K562 (cell line): ENCODE data around the gene ARHGAP42. TPM values are rescaled to one million over a fixed set of nuclear protein-coding genes. Genes with fewer than 3 reads are reported as not detected.
A peak's percentile ranks its signal among the peaks of the same experiment; 100 is the strongest.

Experiments
- ATAC-seq: fragments of 200-7000 bp; cut with Tn5 transposase; 3 replicates; pipeline ENCODE4 v1.9.1; 2020; ENCODE audit warnings: moderate library complexity
- BruUV-seq: library from RNA; stranded (reverse); fragments of 400-500 nt; replicated peaks from 2 replicates; lab custom pipeline; 2021; lab: Mats Ljungman, UMichigan
- CTCF ChIA-PET: fragments of 300-600 bp; formaldehyde crosslinking; extraction: SDS; loops from one replicate; lab custom pipeline; 2021; ENCODE audit warnings: low intra/inter-chr PET ratio; lab: Yijun Ruan, JAX
- POLR2A ChIA-PET: fragments of 300-600, 350-650 bp; sonication (Branson Sonifier 250); formaldehyde crosslinking; extraction: SDS; loops from one replicate; lab custom pipeline; 2021; ENCODE audit warnings: antibody characterized with exemption, inconsistent platforms; lab: Yijun Ruan, JAX
- DNase-seq, 4 experiments: peaks; one replicate each; pipeline versions ENCODE4 v3.0.0 to v3.0.0-alpha.2; 2011 to 2018; ENCODE audit warnings: low spot score in 3 of 4, mixed read lengths in 3 of 4; ENCODE audit errors: extremely low read depth in 1 of 4
- FAIRE-seq: peaks from 2 replicates; lab custom pipeline; 2011; peaks lifted over from hg19 to GRCh38; lab: Jason Lieb, UNC
- H2AFZ ChIP-seq: 2 replicates; pipeline ENCODE4 v1.6.0; 2011; ENCODE audit warnings: low read depth, low read length, control low read depth, inconsistent platforms
- H3K27ac ChIP-seq: fragments of 200-600 bp; 3 replicates; pipeline ENCODE4 v1.8.0; 2011; ENCODE audit warnings: low read depth, mild to moderate bottlenecking, control low read depth, inconsistent platforms, low read length, moderate library complexity, mixed read lengths; ENCODE audit errors: extremely low read depth
- H3K27me3 ChIP-seq, 2 experiments: fragments of 300-600 bp in 1 of 2; 2 replicates in 1 of 2; 3 replicates in 1 of 2; pipeline versions ENCODE4 v1.6.0 to v1.8.0; 2011; ENCODE audit warnings: inconsistent platforms in 2 of 2, low read length in 2 of 2, mild to moderate bottlenecking in 1 of 2, mixed read lengths in 1 of 2, moderate library complexity in 1 of 2; ENCODE audit not compliant: control insufficient read depth in 2 of 2, insufficient read depth in 2 of 2
- H3K36me3 ChIP-seq: fragments of 300-600 bp; 3 replicates; pipeline ENCODE4 v1.8.0; 2011; ENCODE audit warnings: mild to moderate bottlenecking, low read length, inconsistent platforms; ENCODE audit not compliant: control insufficient read depth, insufficient read depth
- H3K4me1 ChIP-seq, 2 experiments: fragments of 200-600 bp in 1 of 2; replicated peaks in 1 of 2; 2 replicates in 1 of 2; 3 replicates in 1 of 2; pipeline versions ENCODE4 v1.5.1 to v1.8.0; 2011; ENCODE audit warnings: inconsistent platforms in 2 of 2, low read length in 2 of 2, mild to moderate bottlenecking in 1 of 2, mixed read lengths in 1 of 2, moderate library complexity in 1 of 2; ENCODE audit not compliant: control insufficient read depth in 2 of 2, insufficient read depth in 2 of 2
- H3K4me2 ChIP-seq: 2 replicates; pipeline ENCODE4 v1.6.1; 2011; ENCODE audit warnings: low read length, control low read depth, inconsistent platforms, mixed read lengths; ENCODE audit not compliant: insufficient read depth
- H3K4me3 ChIP-seq: fragments of 200-600 bp; sonication (generic), shearing (Covaris generic); 2 replicates; pipeline ENCODE4 v1.5.1; 2016; ENCODE audit warnings: control low read depth, inconsistent platforms
- H3K79me2 ChIP-seq: fragments of 200-600 bp; 3 replicates; pipeline ENCODE4 v1.8.0; 2011; ENCODE audit warnings: low read length, inconsistent platforms; ENCODE audit not compliant: control insufficient read depth, insufficient read depth
- H3K9ac ChIP-seq, 2 experiments: 2 replicates each; pipeline versions ENCODE4 v1.6.0 to v1.6.1; 2011; ENCODE audit warnings: low read depth in 2 of 2, low read length in 2 of 2, control low read depth in 1 of 2, inconsistent platforms in 1 of 2, mild to moderate bottlenecking in 1 of 2, mixed read lengths in 1 of 2; ENCODE audit not compliant: insufficient read depth in 1 of 2
- H3K9me1 ChIP-seq: one replicate; pipeline ENCODE4 v1.6.0; 2011; ENCODE audit warnings: inconsistent platforms, mild to moderate bottlenecking, low read length, moderate library complexity; ENCODE audit not compliant: control insufficient read depth, insufficient read depth
- H3K9me3 ChIP-seq: replicated peaks from 2 replicates; pipeline ENCODE4 v1.5.1; 2011; ENCODE audit warnings: low read depth, low read length, inconsistent platforms; ENCODE audit not compliant: control insufficient read depth, insufficient read depth
- H4K20me1 ChIP-seq: replicated peaks from 2 replicates; pipeline ENCODE4 v1.6.1; 2011; ENCODE audit warnings: low read length, inconsistent platforms, mixed read lengths; ENCODE audit not compliant: control insufficient read depth, insufficient read depth
- CREBBP ChIP-seq: IDR thresholded peaks from one replicate; pipeline ENCODE4 v1.6.1; 2012; ENCODE audit warnings: low read depth, mild to moderate bottlenecking, control low read depth, inconsistent platforms, low read length
- PHF20 ChIP-seq: fragments of 450-650 bp; IDR thresholded peaks from 2 replicates; pipeline ENCODE4 v1.6.1; 2018; ENCODE audit not compliant: partially characterized antibody
- RAD21 ChIP-seq, 2 experiments: fragments of 250-450 bp in 1 of 2; fragments of 450-650 bp in 1 of 2; sonication (Bioruptor Pico) in 1 of 2; formaldehyde crosslinking in 1 of 2; IDR thresholded peaks in 1 of 2; conservative IDR thresholded peaks in 1 of 2; 2 replicates each; pipeline versions ENCODE4 v1.4.0 to v1.8.0; 2020 to 2022; ENCODE audit warnings: mild to moderate bottlenecking in 2 of 2, moderate library complexity in 1 of 2
- WGBS: fragments of 100-300 bp; shearing (Covaris generic); methylation state at CpG from one replicate; pipeline ENCODE4 v1.1.6; 2016; ENCODE audit warnings: low coverage, mixed read lengths; ENCODE audit not compliant: insufficient coverage; ENCODE audit errors: missing lambda C conversion rate; 5-methylcytosine and 5-hydroxymethylcytosine counted together
- in situ Hi-C: fragments of 300-500 bp; cut with MboI; formaldehyde crosslinking; loops from 4 replicates; pipeline ENCODE4 v1.15.0; 2018; ENCODE audit warnings: inconsistent platforms, mixed read lengths
- intact Hi-C: fragments of 100-400 bp; cut with micrococcal nuclease; formaldehyde crosslinking; loops from 2 replicates; pipeline ENCODE4 v1.14.2; 2022
- polyA plus RNA-seq, 8 experiments: library from polyadenylated mRNA; depleted of rRNA in 4 of 8; stranded (reverse) in 5 of 8; unstranded in 3 of 8; fragments of >200 nt; fragmentation: Nextera tagmentation in 2 of 8; fragmentation: Illumina TruSeq in 1 of 8; extraction: Ambion mirVana in 2 of 8; extraction: Trizol in 1 of 8; gene quantifications; 2 replicates each; pipeline versions ENCODE4 v1.2.1 to v1.2.3, GENCODE V29; 2011 to 2014; ENCODE audit warnings: inconsistent platforms in 1 of 8, missing spikeins in 1 of 8
- total RNA-seq, 7 experiments: library from RNA; depleted of rRNA in 6 of 7; stranded (reverse); fragments of >200 nt in 6 of 7; fragmentation: Illumina TruSeq in 2 of 7; extraction: Trizol in 2 of 7; gene quantifications; 2 replicates each; pipeline versions ENCODE4 v1.2.1 to v1.2.3, GENCODE V29; 2011 to 2021; ENCODE audit warnings: low replicate concordance in 1 of 7
- TF ChIP-seq, protein P1 (sequence below), 2 experiments: fragments of 450-650 bp; formaldehyde crosslinking in 1 of 2; IDR thresholded peaks; 2 replicates each; pipeline versions ENCODE4 v1.4.0 to v1.6.1; 2014 to 2020; ENCODE audit warnings: mild to moderate bottlenecking in 2 of 2, borderline replicate concordance in 1 of 2, low read depth in 1 of 2
- TF ChIP-seq, protein P2 (sequence below), 3 experiments: IDR thresholded peaks in 2 of 3; conservative IDR thresholded peaks in 1 of 3; 2 replicates each; pipeline ENCODE4 v1.5.1; 2011 to 2012; ENCODE audit warnings: low read length in 3 of 3, mild to moderate bottlenecking in 3 of 3, control low read depth in 2 of 3, improper control_type of control experiment in 1 of 3, inconsistent platforms in 1 of 3, low read depth in 1 of 3, mixed read lengths in 1 of 3, moderate library complexity in 1 of 3; ENCODE audit not compliant: insufficient read depth in 2 of 3

The ARHGAP42 gene
- total and polyA plus RNA-seq, 9 of the 15 experiments (the other 6 are each of a cell fraction or from before 2014, with no cell fraction given): 0.95 to 6.1 (median 2.4) TPM

DNA sequence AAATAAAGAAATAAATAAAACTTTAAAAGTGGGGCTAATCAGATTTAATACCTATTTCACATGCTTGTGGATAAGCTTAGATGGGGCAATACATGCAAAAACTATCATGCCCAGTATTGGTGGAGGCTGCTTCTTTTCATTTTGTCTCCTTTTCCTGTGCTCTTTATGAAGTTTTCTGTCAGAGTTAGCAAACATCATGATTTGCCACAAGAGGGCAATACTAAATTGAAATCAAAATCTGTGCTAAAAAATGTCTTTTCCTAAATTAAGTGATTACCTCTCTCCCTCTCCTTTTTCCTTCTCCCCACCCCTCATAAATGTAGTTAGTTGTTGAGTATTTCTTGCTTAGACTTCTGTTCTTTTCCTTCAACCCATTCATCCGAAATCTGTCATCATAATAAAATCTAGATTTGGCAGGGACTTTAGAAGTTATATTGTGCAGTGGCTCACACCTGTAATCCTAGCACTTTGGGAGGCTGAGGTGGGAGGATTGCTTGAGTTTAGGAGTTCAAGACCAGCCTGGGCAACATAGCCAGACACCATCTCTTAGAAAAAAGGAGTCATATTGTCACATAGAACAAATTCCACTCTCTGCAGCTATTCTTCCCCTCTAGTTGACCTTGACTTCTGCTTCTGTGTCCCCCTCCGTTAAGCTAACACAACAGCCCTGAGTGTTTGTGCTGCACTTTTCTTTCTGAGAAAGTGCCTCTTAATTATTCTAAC lies 4.7 kb upstream of the ARHGAP42 start:
- Histone ChIP-seq H3K4me2 (no peak overlapping the region), H3K36me3 (no peaks in the 10 kb centered on the region), H3K27ac (no peak overlapping the region), H3K9me3 (no peaks in the 10 kb centered on the region), H3K79me2 (no peaks in the 10 kb centered on the region), H2AFZ (no peak overlapping the region), H4K20me1 (no peaks in the 10 kb centered on the region), H3K9me1 (no peaks in the 10 kb centered on the region), H3K9ac (no peak overlapping the region), H3K4me1 (peaks cover 2 to 10% of the 10 kb centered on the region in 2 experiments; a peak in 4 of 5 replicates), H3K4me3 (no peak overlapping the region), H3K27me3 (no peaks in the 10 kb centered on the region)
- BruUV-seq: no TSS peak
- DNase-seq (no peak), FAIRE-seq (peak; percentile 77), ATAC-seq (no peak)
- TF ChIP-seq, protein P1, sequence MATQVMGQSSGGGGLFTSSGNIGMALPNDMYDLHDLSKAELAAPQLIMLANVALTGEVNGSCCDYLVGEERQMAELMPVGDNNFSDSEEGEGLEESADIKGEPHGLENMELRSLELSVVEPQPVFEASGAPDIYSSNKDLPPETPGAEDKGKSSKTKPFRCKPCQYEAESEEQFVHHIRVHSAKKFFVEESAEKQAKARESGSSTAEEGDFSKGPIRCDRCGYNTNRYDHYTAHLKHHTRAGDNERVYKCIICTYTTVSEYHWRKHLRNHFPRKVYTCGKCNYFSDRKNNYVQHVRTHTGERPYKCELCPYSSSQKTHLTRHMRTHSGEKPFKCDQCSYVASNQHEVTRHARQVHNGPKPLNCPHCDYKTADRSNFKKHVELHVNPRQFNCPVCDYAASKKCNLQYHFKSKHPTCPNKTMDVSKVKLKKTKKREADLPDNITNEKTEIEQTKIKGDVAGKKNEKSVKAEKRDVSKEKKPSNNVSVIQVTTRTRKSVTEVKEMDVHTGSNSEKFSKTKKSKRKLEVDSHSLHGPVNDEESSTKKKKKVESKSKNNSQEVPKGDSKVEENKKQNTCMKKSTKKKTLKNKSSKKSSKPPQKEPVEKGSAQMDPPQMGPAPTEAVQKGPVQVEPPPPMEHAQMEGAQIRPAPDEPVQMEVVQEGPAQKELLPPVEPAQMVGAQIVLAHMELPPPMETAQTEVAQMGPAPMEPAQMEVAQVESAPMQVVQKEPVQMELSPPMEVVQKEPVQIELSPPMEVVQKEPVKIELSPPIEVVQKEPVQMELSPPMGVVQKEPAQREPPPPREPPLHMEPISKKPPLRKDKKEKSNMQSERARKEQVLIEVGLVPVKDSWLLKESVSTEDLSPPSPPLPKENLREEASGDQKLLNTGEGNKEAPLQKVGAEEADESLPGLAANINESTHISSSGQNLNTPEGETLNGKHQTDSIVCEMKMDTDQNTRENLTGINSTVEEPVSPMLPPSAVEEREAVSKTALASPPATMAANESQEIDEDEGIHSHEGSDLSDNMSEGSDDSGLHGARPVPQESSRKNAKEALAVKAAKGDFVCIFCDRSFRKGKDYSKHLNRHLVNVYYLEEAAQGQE (IDR thresholded peaks at IDR 0.05; ENCODE audit: borderline replicate concordance): peak; percentile 18; the same call in 1 of the 2 replicates
- TF ChIP-seq, protein P1 (CRISPR knock-in tag; IDR thresholded peaks at IDR 0.05; ENCODE audit: low read depth): no peak
- TF ChIP-seq CREBBP (no peak), RAD21 (CRISPR knock-in tag; conservative IDR thresholded peaks at IDR 0.05 in 1 of 2, IDR thresholded peaks at IDR 0.05 in 1 of 2) (peak; percentile 30 to 55), PHF20 (no peak)
- TF ChIP-seq, protein P2, sequence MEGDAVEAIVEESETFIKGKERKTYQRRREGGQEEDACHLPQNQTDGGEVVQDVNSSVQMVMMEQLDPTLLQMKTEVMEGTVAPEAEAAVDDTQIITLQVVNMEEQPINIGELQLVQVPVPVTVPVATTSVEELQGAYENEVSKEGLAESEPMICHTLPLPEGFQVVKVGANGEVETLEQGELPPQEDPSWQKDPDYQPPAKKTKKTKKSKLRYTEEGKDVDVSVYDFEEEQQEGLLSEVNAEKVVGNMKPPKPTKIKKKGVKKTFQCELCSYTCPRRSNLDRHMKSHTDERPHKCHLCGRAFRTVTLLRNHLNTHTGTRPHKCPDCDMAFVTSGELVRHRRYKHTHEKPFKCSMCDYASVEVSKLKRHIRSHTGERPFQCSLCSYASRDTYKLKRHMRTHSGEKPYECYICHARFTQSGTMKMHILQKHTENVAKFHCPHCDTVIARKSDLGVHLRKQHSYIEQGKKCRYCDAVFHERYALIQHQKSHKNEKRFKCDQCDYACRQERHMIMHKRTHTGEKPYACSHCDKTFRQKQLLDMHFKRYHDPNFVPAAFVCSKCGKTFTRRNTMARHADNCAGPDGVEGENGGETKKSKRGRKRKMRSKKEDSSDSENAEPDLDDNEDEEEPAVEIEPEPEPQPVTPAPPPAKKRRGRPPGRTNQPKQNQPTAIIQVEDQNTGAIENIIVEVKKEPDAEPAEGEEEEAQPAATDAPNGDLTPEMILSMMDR (IDR thresholded peaks at IDR 0.05 in 2 of 3, conservative IDR thresholded peaks at IDR 0.05 in 1 of 3; ENCODE audit: insufficient read depth in 2 of 3, low read depth in 1 of 3, low read length in 3 of 3): peak in 1 of 3 experiments; percentile 37; a peak in 1 of 6 replicates
- POLR2A ChIA-PET: no interaction called here
- intact Hi-C loops (loop anchor here (1.0 to 5.0 kb wide), 3 partner anchors 105 to 248 kb away; no protein-coding TSS in a partner anchor), in situ Hi-C loops (no loop called here)
- CTCF ChIA-PET: no interaction called here
- 33% methylated on average over 2 of the region's 2 CpGs for WGBS
